ENCODE data around the gene ITGA7. TPM values are rescaled to one million over a fixed set of nuclear protein-coding genes. Genes with fewer than 3 reads are reported as not detected.

The ITGA7 gene
- total RNA-seq, 4 donors from 2014 or later: 9.5 to 20.6 (median 15.8) TPM

DNA sequence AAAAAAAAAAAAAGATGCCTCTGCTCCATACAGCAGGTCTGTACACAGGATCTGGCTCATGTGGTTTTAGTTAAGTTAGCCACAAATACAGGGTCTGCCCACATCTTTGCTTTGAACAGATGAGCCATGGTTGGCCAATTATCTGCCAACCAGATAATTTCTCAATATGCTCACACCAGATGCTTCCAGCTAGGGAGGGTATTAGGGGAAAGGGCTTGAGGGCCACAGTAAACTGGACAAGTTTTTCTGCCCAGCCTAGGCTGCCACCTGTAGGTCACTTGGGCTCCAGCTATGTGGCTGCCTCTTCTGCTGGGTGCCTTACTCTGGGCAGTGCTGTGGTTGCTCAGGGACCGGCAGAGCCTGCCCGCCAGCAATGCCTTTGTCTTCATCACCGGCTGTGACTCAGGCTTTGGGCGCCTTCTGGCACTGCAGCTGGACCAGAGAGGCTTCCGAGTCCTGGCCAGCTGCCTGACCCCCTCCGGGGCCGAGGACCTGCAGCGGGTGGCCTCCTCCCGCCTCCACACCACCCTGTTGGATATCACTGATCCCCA is 13.3 kb upstream of the ITGA7 start:
- Histone ChIP-seq H3K4me1 (peaks cover 81% of the 10 kb centered on the region), H3K9me3 (no peaks in the 10 kb centered on the region), H3K4me3 (no peak overlapping the region), H3K27me3 (no peaks in the 10 kb centered on the region), H3K27ac (peak overlapping the region; percentile 29), H3K36me3 (peaks cover 28% of the 10 kb centered on the region)
- DNase-seq (ENCODE audit: low spot score in 2 of 2): peak in 1 of 2 donors; percentile 83
- no peak for TF ChIP-seq POLR2A (IDR thresholded peaks at IDR 0.05)
- peak in 1 of 3 donors; percentile 14 for TF ChIP-seq POLR2AphosphoS5 (IDR thresholded peaks at IDR 0.05)
- TF ChIP-seq, protein P1, sequence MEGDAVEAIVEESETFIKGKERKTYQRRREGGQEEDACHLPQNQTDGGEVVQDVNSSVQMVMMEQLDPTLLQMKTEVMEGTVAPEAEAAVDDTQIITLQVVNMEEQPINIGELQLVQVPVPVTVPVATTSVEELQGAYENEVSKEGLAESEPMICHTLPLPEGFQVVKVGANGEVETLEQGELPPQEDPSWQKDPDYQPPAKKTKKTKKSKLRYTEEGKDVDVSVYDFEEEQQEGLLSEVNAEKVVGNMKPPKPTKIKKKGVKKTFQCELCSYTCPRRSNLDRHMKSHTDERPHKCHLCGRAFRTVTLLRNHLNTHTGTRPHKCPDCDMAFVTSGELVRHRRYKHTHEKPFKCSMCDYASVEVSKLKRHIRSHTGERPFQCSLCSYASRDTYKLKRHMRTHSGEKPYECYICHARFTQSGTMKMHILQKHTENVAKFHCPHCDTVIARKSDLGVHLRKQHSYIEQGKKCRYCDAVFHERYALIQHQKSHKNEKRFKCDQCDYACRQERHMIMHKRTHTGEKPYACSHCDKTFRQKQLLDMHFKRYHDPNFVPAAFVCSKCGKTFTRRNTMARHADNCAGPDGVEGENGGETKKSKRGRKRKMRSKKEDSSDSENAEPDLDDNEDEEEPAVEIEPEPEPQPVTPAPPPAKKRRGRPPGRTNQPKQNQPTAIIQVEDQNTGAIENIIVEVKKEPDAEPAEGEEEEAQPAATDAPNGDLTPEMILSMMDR (IDR thresholded peaks at IDR 0.05): peak; percentile 13 to 37
- no CpG with 5 or more reads among the region's 9 CpGs for WGBS

DNA sequence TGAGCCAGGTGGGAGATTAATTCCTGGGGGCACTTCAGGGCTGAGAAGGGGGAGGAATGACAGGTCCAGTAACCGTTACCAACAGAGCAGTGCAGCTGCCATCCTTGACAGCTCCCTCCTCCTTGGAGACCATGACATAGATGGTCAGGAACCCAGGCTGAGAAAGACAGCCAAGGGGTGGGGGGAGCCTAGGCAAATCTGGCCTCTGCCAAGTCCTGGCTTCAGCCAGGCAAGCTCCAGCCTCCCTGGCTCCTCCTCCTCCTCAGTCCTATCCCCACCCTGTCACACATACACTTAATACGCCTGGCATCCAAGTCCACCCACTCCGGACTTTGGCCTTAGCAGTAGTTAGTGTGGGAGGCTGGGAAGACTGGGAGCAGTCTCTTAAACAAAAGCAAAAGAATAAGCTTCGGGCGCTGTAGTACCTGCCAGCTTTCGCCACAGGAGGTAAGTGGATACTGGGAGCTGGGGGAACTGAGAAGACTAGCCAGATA is 12.4 kb upstream of the ITGA7 start, which contains the start of gene RDH5:
Gene RDH5, plus strand, starts transcription at position 323 of the 494 bp plus-strand sequence. CDS start 792 bp downstream, outside the sequence.
- TF ChIP-seq, protein P1 (IDR thresholded peaks at IDR 0.05): no peak
- TF ChIP-seq POLR2A (IDR thresholded peaks at IDR 0.05): no peak
- TF ChIP-seq POLR2AphosphoS5 (IDR thresholded peaks at IDR 0.05): no peak
- no peak for TF ChIP-seq EP300 (IDR thresholded peaks at IDR 0.05)
- Histone ChIP-seq H3K27me3 (no peaks in the 10 kb centered on the region), H3K27ac (peak within 1 kb of the TSS; percentile 49), H3K4me3 (no peak within 1 kb of the TSS), H3K4me1 (peaks cover 80% of the 10 kb centered on the region), H3K9me3 (no peaks in the 10 kb centered on the region), H3K36me3 (peaks cover 20% of the 10 kb centered on the region)
- no peak for DNase-seq (ENCODE audit: low spot score in 2 of 2)
- WGBS: 36% methylated on average over 6 of the region's 6 CpGs

DNA sequence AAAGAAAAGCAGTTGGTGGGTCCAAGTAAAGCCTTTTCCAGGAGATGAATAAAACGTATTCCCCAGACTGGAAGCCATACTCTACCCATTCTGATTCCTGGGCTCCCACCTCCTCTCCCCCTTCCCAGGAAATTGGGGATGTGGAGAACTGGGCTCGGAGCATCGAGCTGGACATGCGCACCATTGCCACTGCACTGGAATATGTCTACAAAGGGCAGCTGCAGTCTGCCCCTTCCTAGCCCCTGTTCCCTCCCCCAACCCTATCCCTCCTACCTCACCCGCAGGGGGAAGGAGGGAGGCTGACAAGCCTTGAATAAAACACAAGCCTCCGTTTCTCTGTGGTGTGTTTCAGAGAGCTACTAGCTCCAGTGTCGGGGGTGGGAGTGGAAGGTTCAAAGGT is 11.7 kb upstream of the ITGA7 start:
- Histone ChIP-seq H3K27me3 (no peaks in the 10 kb centered on the region), H3K27ac (peak overlapping the region; percentile 49), H3K4me1 (peaks cover 77% of the 10 kb centered on the region), H3K9me3 (no peaks in the 10 kb centered on the region), H3K36me3 (peaks cover 12% of the 10 kb centered on the region), H3K4me3 (no peak overlapping the region)
- 86% methylated on average over 7 of the region's 7 CpGs for WGBS
- TF ChIP-seq POLR2A (IDR thresholded peaks at IDR 0.05): no peak
- TF ChIP-seq EP300 (IDR thresholded peaks at IDR 0.05): no peak
- TF ChIP-seq, protein P1 (IDR thresholded peaks at IDR 0.05): no peak
- no peak for TF ChIP-seq POLR2AphosphoS5 (IDR thresholded peaks at IDR 0.05)
- no peak for DNase-seq (ENCODE audit: low spot score in 2 of 2)

DNA sequence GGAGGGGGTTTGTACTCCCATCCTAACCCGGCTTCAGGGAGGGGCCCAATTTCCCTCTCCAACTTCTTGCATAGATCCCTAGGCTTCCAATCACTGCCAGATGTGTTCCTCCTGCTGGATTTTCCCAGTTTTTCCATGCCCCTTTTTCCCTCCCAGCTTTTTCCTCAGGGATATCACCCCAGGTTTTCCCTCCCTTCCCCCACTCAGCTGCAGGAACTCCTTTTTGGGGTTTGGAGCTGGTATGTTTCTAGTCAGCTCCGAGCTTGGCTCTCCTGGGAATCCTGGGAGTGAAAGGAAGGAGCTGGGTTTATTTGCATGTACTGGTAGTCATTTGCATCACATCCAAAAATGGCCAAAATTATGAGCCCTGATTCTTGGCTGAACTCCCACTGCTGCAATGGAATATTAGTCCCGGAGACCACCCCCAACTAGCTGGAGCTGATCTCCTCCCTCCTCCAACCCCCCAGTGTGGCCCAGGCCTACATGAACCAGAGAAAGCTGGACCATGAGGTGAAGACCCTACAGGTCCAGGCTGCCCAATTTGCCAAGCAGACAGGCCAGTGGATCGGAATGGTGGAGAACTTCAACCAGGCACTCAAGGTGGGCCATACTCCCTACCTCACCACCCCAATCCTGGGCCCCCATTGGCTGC is 11.0 kb upstream of the ITGA7 start:
- Histone ChIP-seq H3K27ac (peak overlapping the region; percentile 96), H3K27me3 (no peaks in the 10 kb centered on the region), H3K36me3 (peaks cover 10% of the 10 kb centered on the region), H3K9me3 (no peaks in the 10 kb centered on the region), H3K4me1 (peaks cover 70% of the 10 kb centered on the region), H3K4me3 (no peak overlapping the region)
- WGBS: 67% methylated on average over 4 of the region's 4 CpGs
- TF ChIP-seq, protein P1 (IDR thresholded peaks at IDR 0.05): no peak
- TF ChIP-seq EP300 (IDR thresholded peaks at IDR 0.05) (no peak), POLR2A (IDR thresholded peaks at IDR 0.05) (no peak), POLR2AphosphoS5 (IDR thresholded peaks at IDR 0.05) (no peak)
- DNase-seq (ENCODE audit: low spot score in 2 of 2): no peak

DNA sequence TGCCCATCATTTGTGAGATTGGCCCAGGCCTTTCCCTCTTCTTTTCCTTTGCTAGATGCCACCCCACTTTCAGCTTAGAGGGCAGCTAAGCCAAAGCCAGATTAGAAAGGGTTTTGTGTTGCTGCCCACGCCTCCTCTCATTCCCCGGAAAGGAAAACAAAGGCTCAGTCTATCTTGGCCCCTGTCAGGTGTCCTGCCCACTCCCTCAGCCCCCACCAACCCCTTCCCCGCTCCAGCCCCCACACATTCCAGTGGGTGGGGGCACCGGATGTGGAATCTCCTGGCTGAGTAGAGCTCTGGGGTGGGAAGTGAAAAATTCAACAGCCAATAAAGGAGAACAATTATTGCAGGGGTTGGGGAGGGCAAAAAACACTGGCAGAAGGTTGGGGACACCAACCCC is 10.3 kb upstream of the ITGA7 start:
- Histone ChIP-seq H3K27ac (peak overlapping the region; percentile 96), H3K9me3 (no peaks in the 10 kb centered on the region), H3K27me3 (no peaks in the 10 kb centered on the region), H3K4me1 (peaks cover 69% of the 10 kb centered on the region), H3K36me3 (peaks cover 8% of the 10 kb centered on the region), H3K4me3 (no peak overlapping the region)
- DNase-seq (ENCODE audit: low spot score in 2 of 2): no peak
- no peak for TF ChIP-seq POLR2A (IDR thresholded peaks at IDR 0.05)
- WGBS: 20% methylated on average over 4 of the region's 4 CpGs
